Naive thymus-derived CD4-positive, alpha-beta T cell (primary cell): Measurements from ENCODE around the gene RBMS1. TPM values are rescaled to one million over a fixed set of nuclear protein-coding genes. Genes with fewer than 3 reads are reported as not detected.

ENCODE experiments used
- ATAC-seq: fragments of 150-1000 bp; cut with Tn5 transposase; 2 replicates; pipeline ENCODE4 v1.10.0; 2021; ENCODE audit warnings: mild to moderate bottlenecking, moderate library complexity
- CTCF ChIA-PET: fragments of 350-600 bp; sonication (Branson Sonifier 250); formaldehyde crosslinking; loops from one replicate; lab custom pipeline; 2021; ENCODE audit warnings: antibody characterized with exemption; lab: Charles Lee
- POLR2A ChIA-PET: fragments of 350-600 bp; sonication (Branson Sonifier 250); formaldehyde crosslinking; loops from one replicate; lab custom pipeline; 2021; ENCODE audit warnings: antibody characterized with exemption, inconsistent platforms; lab: Charles Lee
- DNase-seq, 9 donors: peaks; one replicate each; pipeline versions ENCODE4 v3.0.0 to v3.0.0-alpha.2; 2020 to 2022; ENCODE audit warnings: mixed read lengths in 1 of 9
- H3K27ac ChIP-seq: one replicate; pipeline ENCODE4 v1.7.0; 2013; ENCODE audit warnings: mild to moderate bottlenecking, low read depth, low read length, moderate library complexity
- H3K27me3 ChIP-seq, 2 donors: one replicate each; pipeline ENCODE4 v1.7.0; 2013; ENCODE audit warnings: low read length in 2 of 2, mild to moderate bottlenecking in 2 of 2, moderate library complexity in 2 of 2; ENCODE audit not compliant: control insufficient read depth in 2 of 2, insufficient read depth in 2 of 2
- H3K36me3 ChIP-seq, 3 experiments: 1 replicate in 2 of 3; 2 replicates in 1 of 3; pipeline ENCODE4 v1.7.0; 2013; ENCODE audit warnings: low read length in 3 of 3, mild to moderate bottlenecking in 3 of 3, moderate library complexity in 1 of 3; ENCODE audit not compliant: insufficient read depth in 3 of 3, control insufficient read depth in 2 of 3
- H3K4me1 ChIP-seq, 2 donors: one replicate each; pipeline ENCODE4 v1.7.0; 2013; ENCODE audit warnings: low read length in 2 of 2, mild to moderate bottlenecking in 2 of 2, moderate library complexity in 1 of 2; ENCODE audit not compliant: control insufficient read depth in 2 of 2, insufficient read depth in 2 of 2
- H3K4me3 ChIP-seq: 2 replicates; pipeline ENCODE4 v1.7.0; 2013; ENCODE audit warnings: mild to moderate bottlenecking, low read length
- H3K9me3 ChIP-seq, 3 experiments: 1 replicate in 2 of 3; 2 replicates in 1 of 3; pipeline ENCODE4 v1.7.0; 2013; ENCODE audit warnings: low read length in 3 of 3; ENCODE audit not compliant: control insufficient read depth in 2 of 3
- H3K27ac Mint-ChIP-seq, 9 donors: one replicate each; pipeline ENCODE4 v1.8.0; 2020 to 2022; ENCODE audit warnings: mixed read lengths in 9 of 9, mild to moderate bottlenecking in 8 of 9, moderate library complexity in 5 of 9, inconsistent platforms in 2 of 9
- H3K27me3 Mint-ChIP-seq, 5 donors: one replicate each; pipeline ENCODE4 v1.8.0; 2021 to 2022; ENCODE audit warnings: mixed read lengths in 5 of 5, mild to moderate bottlenecking in 1 of 5
- H3K36me3 Mint-ChIP-seq, 5 donors: one replicate each; pipeline ENCODE4 v1.8.0; 2020 to 2022; ENCODE audit warnings: mixed read lengths in 5 of 5, mild to moderate bottlenecking in 3 of 5, inconsistent platforms in 1 of 5
- H3K4me1 Mint-ChIP-seq, 7 donors: one replicate each; pipeline ENCODE4 v1.8.0; 2020 to 2022; ENCODE audit warnings: mixed read lengths in 7 of 7, mild to moderate bottlenecking in 3 of 7, inconsistent platforms in 1 of 7
- H3K4me3 Mint-ChIP-seq, 10 donors: one replicate each; pipeline ENCODE4 v1.8.0; 2020 to 2022; ENCODE audit warnings: mild to moderate bottlenecking in 10 of 10, mixed read lengths in 10 of 10, moderate library complexity in 6 of 10, inconsistent platforms in 2 of 10
- H3K9me3 Mint-ChIP-seq, 11 donors: one replicate each; pipeline ENCODE4 v1.8.0; 2020 to 2022; ENCODE audit warnings: mixed read lengths in 11 of 11, mild to moderate bottlenecking in 4 of 11, inconsistent platforms in 1 of 11, moderate library complexity in 1 of 11
- intact Hi-C, 2 donors: fragments of 100-400 bp; cut with micrococcal nuclease; formaldehyde crosslinking; loops; one replicate each; pipeline ENCODE4 v1.15.1; 2023
- polyA plus RNA-seq, 2 donors: library from polyadenylated mRNA; unstranded; fragments of 300-500 nt; fragmentation: Illumina TruSeq; gene quantifications; one replicate each; pipeline ENCODE4 v1.2.3, GENCODE V29; 2021
- total RNA-seq, 6 experiments: library from RNA in 5 of 6; stranded (reverse) in 5 of 6; gene quantifications; 1 replicate in 5 of 6; 2 replicates in 1 of 6; pipeline ENCODE4 v1.2.3 and lab custom pipeline; 2021 to 2026

RBMS1 gene
- total and polyA plus RNA-seq, 7 experiments from 2014 or later, result 74.4 to 137 (median 119) TPM

GRCh38 chr2:160294889-160295288, 198.7 kb downstream of the RBMS1 start:
- Mint-ChIP-seq H3K27ac (peak overlapping the region in 7 of 9 donors; percentile 25 to 81 (median 64)), H3K4me3 (peak overlapping the region in 4 of 10 donors; percentile 3 to 55 (median 46)), H3K4me1 (peaks cover 40 to 89% (median 71%) of the 10 kb centered on the region in 7 donors), H3K27me3 (no peaks in the 10 kb centered on the region), H3K36me3 (peaks cover 30 to 70% (median 64%) of the 10 kb centered on the region in 5 donors), H3K9me3 (peaks cover 0 to 2% (median 0%) of the 10 kb centered on the region in 11 donors)
- Histone ChIP-seq H3K27me3 (no peaks in the 10 kb centered on the region), H3K27ac (no peak overlapping the region), H3K9me3 (no peaks in the 10 kb centered on the region), H3K36me3 (peaks cover 4 to 43% (median 11%) of the 10 kb centered on the region in 3 experiments), H3K4me1 (peaks cover 0 to 32% of the 10 kb centered on the region in 2 donors), H3K4me3 (no peak overlapping the region)
- intact Hi-C loops, result loop anchor here (1.0 to 2.0 kb wide), 2 partner anchors 14 to 111 kb away; no protein-coding TSS in a partner anchor
- DNase-seq, result no peak
- ChIA-PET POLR2A (no interaction called here), CTCF (interaction anchor here (1.5 kb wide), 1 partner anchor 24 kb away, joined by 5 read pairs; no protein-coding TSS in a partner anchor)
- no peak for ATAC-seq

GRCh38 chr2:160294339-160294803, 199.2 kb downstream of the RBMS1 start:
- no peaks in the 10 kb centered on the region for H3K9me3 ChIP-seq
- ATAC-seq (peak; percentile 74), DNase-seq (peak in 1 of 9 donors; percentile 28)
- Mint-ChIP-seq H3K36me3 (peaks cover 25 to 69% (median 59%) of the 10 kb centered on the region in 5 donors), H3K4me1 (peaks cover 37 to 86% (median 66%) of the 10 kb centered on the region in 7 donors), H3K27me3 (no peaks in the 10 kb centered on the region), H3K27ac (peak overlapping the region in 4 of 9 donors; percentile 15 to 49 (median 33)), H3K4me3 (no peak overlapping the region), H3K9me3 (peaks cover 0 to 2% (median 0%) of the 10 kb centered on the region in 11 donors)
- intact Hi-C loops, result loop anchor here (1.0 to 2.0 kb wide), 2 partner anchors 14 to 112 kb away; no protein-coding TSS in a partner anchor
- H3K27ac ChIP-seq, result no peak overlapping the region
- ChIA-PET CTCF (interaction anchor here (1.5 kb wide), 1 partner anchor 24 kb away, joined by 5 read pairs; no protein-coding TSS in a partner anchor), POLR2A (no interaction called here)
- H3K4me1 ChIP-seq, result peaks cover 0 to 32% of the 10 kb centered on the region in 2 donors
- H3K27me3 ChIP-seq, result no peaks in the 10 kb centered on the region
- no peak overlapping the region for H3K4me3 ChIP-seq
- H3K36me3 ChIP-seq, result peaks cover 0 to 37% (median 6%) of the 10 kb centered on the region in 3 experiments

GRCh38 chr2:160293391-160294091, 200.1 kb downstream of the RBMS1 start:
- Mint-ChIP-seq H3K9me3 (no peaks in the 10 kb centered on the region), H3K36me3 (peaks cover 19 to 67% (median 51%) of the 10 kb centered on the region in 5 donors), H3K27ac (peak overlapping the region in 8 of 9 donors; percentile 2 to 81 (median 67)), H3K4me1 (peaks cover 33 to 82% (median 58%) of the 10 kb centered on the region in 7 donors), H3K4me3 (no peak overlapping the region), H3K27me3 (no peaks in the 10 kb centered on the region)
- POLR2A ChIA-PET, result no interaction called here
- ATAC-seq (no peak), DNase-seq (no peak)
- intact Hi-C loops, result loop anchor here (1.0 to 2.0 kb wide), 2 partner anchors 15 to 113 kb away; no protein-coding TSS in a partner anchor
- Histone ChIP-seq H3K27me3 (no peaks in the 10 kb centered on the region), H3K4me3 (no peak overlapping the region), H3K36me3 (peaks cover 0 to 31% (median 4%) of the 10 kb centered on the region in 3 experiments), H3K9me3 (no peaks in the 10 kb centered on the region), H3K4me1 (peaks cover 0 to 32% of the 10 kb centered on the region in 2 donors), H3K27ac (no peak overlapping the region)
- CTCF ChIA-PET, result interaction anchor here (0.5 to 1.1 kb wide), 2 partner anchors 10 to 701 kb away, joined by 3 to 4 read pairs; no protein-coding TSS in a partner anchor

DNA sequence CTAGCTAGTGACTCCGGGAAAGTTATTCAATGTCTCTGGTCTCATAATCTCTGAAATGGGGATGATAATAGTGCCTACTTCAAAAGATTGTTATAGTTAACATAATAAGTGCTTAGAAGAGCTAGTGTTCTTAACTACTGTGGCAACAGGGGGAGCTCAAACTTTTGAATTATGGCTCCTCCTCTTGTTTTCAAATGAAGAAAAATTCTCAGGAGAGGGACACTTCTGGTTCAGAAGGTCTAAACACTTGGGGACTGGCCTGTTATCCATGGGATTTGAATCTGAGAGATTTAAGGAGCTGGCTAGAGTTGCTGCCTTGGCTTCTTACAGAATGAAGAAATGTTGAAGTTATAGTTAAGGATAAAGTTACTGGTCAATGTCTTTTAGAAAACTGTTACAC, 201.4 kb downstream of the RBMS1 start:
- ATAC-seq (no peak), DNase-seq (no peak)
- H3K36me3 Mint-ChIP-seq, result peaks cover 6 to 62% (median 37%) of the 10 kb centered on the region in 5 donors
- H3K4me1 Mint-ChIP-seq, result peaks cover 20 to 74% (median 46%) of the 10 kb centered on the region in 7 donors
- intact Hi-C loops, result loop anchor here in 1 of 2 donors (1.0 kb wide), 1 partner anchor 702 kb away; no protein-coding TSS in a partner anchor
- no peak overlapping the region for H3K4me3 ChIP-seq
- peaks cover 0 to 22% of the 10 kb centered on the region in 2 donors for H3K4me1 ChIP-seq
- H3K9me3 Mint-ChIP-seq, result no peaks in the 10 kb centered on the region
- H3K27me3 ChIP-seq, result no peaks in the 10 kb centered on the region
- no peaks in the 10 kb centered on the region for H3K9me3 ChIP-seq
- H3K27ac Mint-ChIP-seq, result peak overlapping the region in 8 of 9 donors; percentile 15 to 81 (median 70)
- POLR2A ChIA-PET, result no interaction called here
- H3K4me3 Mint-ChIP-seq, result no peak overlapping the region
- CTCF ChIA-PET, result interaction anchor here (0.7 to 1.5 kb wide), 4 partner anchors 31 to 702 kb away, joined by 3 to 5 read pairs (median 4); no protein-coding TSS in a partner anchor
- H3K27ac ChIP-seq, result no peak overlapping the region
- H3K36me3 ChIP-seq, result peaks cover 0 to 24% (median 4%) of the 10 kb centered on the region in 3 experiments
- H3K27me3 Mint-ChIP-seq, result no peaks in the 10 kb centered on the region

DNA sequence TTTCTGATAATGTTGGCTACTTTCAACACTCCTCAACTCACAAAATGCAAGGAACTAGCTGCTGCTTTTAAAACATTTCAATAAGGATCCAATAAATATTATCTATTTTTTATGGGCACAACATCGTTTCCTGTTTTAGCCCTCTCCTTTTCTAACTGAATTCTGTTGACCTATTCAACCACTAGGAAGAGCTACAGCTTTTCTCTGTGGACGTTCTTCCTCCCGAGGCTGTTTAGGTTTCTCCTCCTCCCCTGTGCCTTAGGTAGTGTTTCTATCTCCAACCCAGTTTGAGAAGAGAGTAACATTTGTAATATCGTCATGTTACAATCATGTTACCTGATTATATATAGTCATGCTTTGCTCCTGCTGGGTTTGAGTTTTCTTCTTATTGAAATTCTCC, 202.2 kb downstream of the RBMS1 start:
- Mint-ChIP-seq H3K36me3 (peaks cover 5 to 62% (median 29%) of the 10 kb centered on the region in 5 donors), H3K27ac (peak overlapping the region in 8 of 9 donors; percentile 11 to 81 (median 70)), H3K27me3 (no peaks in the 10 kb centered on the region), H3K4me1 (peaks cover 15 to 66% (median 38%) of the 10 kb centered on the region in 7 donors), H3K4me3 (no peak overlapping the region), H3K9me3 (no peaks in the 10 kb centered on the region)
- Histone ChIP-seq H3K4me3 (no peak overlapping the region), H3K27me3 (no peaks in the 10 kb centered on the region), H3K27ac (no peak overlapping the region), H3K9me3 (no peaks in the 10 kb centered on the region), H3K36me3 (peaks cover 0 to 23% (median 10%) of the 10 kb centered on the region in 3 experiments), H3K4me1 (peaks cover 0 to 13% of the 10 kb centered on the region in 2 donors)
- DNase-seq (no peak), ATAC-seq (no peak)
- ChIA-PET CTCF (interaction anchor here (1.0 to 1.5 kb wide), 2 partner anchors 39 to 702 kb away, joined by 3 to 5 read pairs; no protein-coding TSS in a partner anchor), POLR2A (no interaction called here)
- intact Hi-C loops, result no loop called here

GRCh38 chr2:160290598-160290997, 203.0 kb downstream of the RBMS1 start:
- Mint-ChIP-seq H3K9me3 (no peaks in the 10 kb centered on the region), H3K4me1 (peaks cover 11 to 58% (median 30%) of the 10 kb centered on the region in 7 donors), H3K36me3 (peaks cover 5 to 54% (median 23%) of the 10 kb centered on the region in 5 donors), H3K4me3 (no peak overlapping the region), H3K27ac (peak overlapping the region in 8 of 9 donors; percentile 3 to 81 (median 72)), H3K27me3 (no peaks in the 10 kb centered on the region)
- no peaks in the 10 kb centered on the region for H3K9me3 ChIP-seq
- DNase-seq, result no peak
- no peaks in the 10 kb centered on the region for H3K27me3 ChIP-seq
- no peak for ATAC-seq
- POLR2A ChIA-PET, result interaction anchor here (0.8 to 1.0 kb wide), 2 partner anchors 11 to 42 kb away, joined by 4 to 7 read pairs; no protein-coding TSS in a partner anchor
- H3K36me3 ChIP-seq, result peaks cover 0 to 23% (median 12%) of the 10 kb centered on the region in 3 experiments
- peaks cover 0 to 6% of the 10 kb centered on the region in 2 donors for H3K4me1 ChIP-seq
- H3K4me3 ChIP-seq, result no peak overlapping the region
- H3K27ac ChIP-seq, result no peak overlapping the region
- CTCF ChIA-PET, result interaction anchor here (1.5 kb wide), 1 partner anchor 703 kb away, joined by 5 read pairs; no protein-coding TSS in a partner anchor
- intact Hi-C loops, result no loop called here
